ENCODE measurements around the gene CHN2.

Gene CHN2

DNA sequence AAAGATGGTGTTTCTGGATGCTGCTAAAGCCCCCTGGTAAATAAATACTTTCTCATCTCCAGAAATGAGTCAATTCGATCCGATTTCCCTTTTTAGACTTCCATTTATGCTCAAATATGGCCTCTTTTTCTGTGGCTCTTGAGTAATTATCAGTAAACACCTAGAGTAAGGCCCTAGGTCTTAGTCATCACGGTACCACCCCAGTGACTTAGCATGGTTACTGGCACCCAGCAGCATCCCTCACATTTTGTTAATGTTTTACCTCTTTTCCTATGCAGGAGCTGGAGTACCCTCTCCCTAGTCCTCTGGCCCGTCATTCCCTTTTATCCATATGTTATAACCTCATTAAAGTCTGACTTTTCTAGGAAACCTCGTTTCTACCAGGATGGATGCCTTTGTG lies 19.5 kb downstream of the CHN2 start:
- Histone ChIP-seq H3K27me3 (ENCODE audit: control insufficient read depth in 5 of 5, insufficient read depth in 4 of 5, low read length in 5 of 5) (no peaks in the 10 kb centered on the region), H3K4me1 (ENCODE audit: control insufficient read depth in 5 of 5, insufficient read depth in 5 of 5, low read length in 5 of 5) (peaks cover 0 to 10% (median 6%) of the 10 kb centered on the region in 5 donors), H3K4me3 (ENCODE audit: low read depth in 1 of 5, low read length in 5 of 5) (no peak overlapping the region), H3K27ac (ENCODE audit: low read depth, low read length) (no peak overlapping the region), H3K36me3 (ENCODE audit: control insufficient read depth in 5 of 5, insufficient read depth in 5 of 5, low read length in 5 of 5) (no peaks in the 10 kb centered on the region), H3K9ac (ENCODE audit: low read length in 5 of 5) (no peak overlapping the region), H3K9me3 (ENCODE audit: control insufficient read depth in 5 of 5, low read length in 5 of 5) (no peaks in the 10 kb centered on the region)

DNA sequence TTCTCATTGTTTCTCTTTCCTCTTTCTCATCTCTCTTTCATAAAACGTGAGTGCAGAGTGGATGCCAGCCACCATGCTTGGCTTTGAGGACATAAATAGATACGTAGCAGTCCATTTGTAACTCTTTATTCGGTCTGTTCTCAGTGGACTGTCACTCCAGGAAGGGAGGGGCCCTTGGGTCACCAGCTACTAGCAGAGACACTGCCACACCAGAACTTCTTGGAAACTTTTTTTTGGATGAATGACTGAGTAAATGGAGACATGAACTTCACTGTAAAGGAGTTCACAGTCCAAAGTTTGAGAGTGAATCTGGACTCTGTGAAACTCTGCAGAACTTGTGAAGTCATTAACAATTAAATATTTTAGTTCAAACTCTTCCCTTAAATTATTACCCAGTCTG lies 20.2 kb downstream of the CHN2 start:
- no peak overlapping the region for H3K27ac ChIP-seq (ENCODE audit: low read depth, low read length)

DNA sequence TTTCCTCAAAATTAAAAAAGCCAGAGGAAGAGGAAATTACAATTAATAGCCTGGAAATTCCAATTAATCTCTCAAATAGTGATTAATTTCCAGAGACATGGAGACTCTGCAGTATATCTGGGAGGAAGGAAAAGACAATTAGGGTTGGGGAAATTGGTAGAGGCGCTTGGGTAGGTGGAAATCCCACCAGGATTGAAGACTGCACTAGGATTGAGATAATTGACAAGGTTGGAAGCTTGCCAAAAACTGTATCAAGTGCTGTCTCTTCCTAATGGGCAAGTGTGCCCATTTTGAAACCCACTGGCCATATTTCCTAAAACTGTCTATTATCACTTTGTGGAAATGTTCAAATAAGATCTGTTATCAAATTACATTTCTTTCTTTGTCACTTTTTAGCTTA lies 21.6 kb downstream of the CHN2 start:
- Histone ChIP-seq H3K4me3 (ENCODE audit: low read depth in 1 of 5, low read length in 5 of 5) (no peak overlapping the region), H3K36me3 (ENCODE audit: control insufficient read depth in 5 of 5, insufficient read depth in 5 of 5, low read length in 5 of 5) (no peaks in the 10 kb centered on the region)

More for the DNA sequence above, 20.2 kb downstream of the CHN2 start:
- H3K9ac ChIP-seq (ENCODE audit: low read length in 5 of 5) = no peak overlapping the region
- peaks cover 0 to 10% (median 6%) of the 10 kb centered on the region in 5 donors for H3K4me1 ChIP-seq (ENCODE audit: control insufficient read depth in 5 of 5, insufficient read depth in 5 of 5, low read length in 5 of 5)
- no peaks in the 10 kb centered on the region for H3K36me3 ChIP-seq (ENCODE audit: control insufficient read depth in 5 of 5, insufficient read depth in 5 of 5, low read length in 5 of 5)
- no peaks in the 10 kb centered on the region for H3K9me3 ChIP-seq (ENCODE audit: control insufficient read depth in 5 of 5, low read length in 5 of 5)
- no peaks in the 10 kb centered on the region for H3K27me3 ChIP-seq (ENCODE audit: control insufficient read depth in 5 of 5, insufficient read depth in 4 of 5, low read length in 5 of 5)
- H3K4me3 ChIP-seq (ENCODE audit: low read depth in 1 of 5, low read length in 5 of 5) = no peak overlapping the region

DNA sequence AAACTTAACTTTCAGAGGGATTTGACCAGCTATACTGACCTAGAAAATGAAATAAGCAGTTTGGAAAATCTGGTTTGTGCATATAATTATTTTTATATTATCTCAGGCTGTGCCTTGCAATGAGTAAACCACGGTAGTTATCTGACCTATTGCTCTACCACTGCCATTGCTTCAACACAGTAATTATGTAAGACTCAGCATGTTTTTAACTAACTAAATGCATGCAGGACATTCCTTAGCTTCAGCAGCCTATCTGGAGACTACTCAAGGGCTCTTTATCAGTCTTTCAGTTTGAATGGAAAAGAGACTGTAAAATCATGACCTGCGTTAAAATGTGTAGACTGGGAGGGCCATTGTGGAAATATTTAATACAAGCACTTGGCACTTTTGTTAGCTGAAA lies 22.5 kb downstream of the CHN2 start:
- H3K36me3 ChIP-seq (ENCODE audit: control insufficient read depth in 5 of 5, insufficient read depth in 5 of 5, low read length in 5 of 5) = no peaks in the 10 kb centered on the region
- no peaks in the 10 kb centered on the region for H3K27me3 ChIP-seq (ENCODE audit: control insufficient read depth in 5 of 5, insufficient read depth in 4 of 5, low read length in 5 of 5)
- no peak overlapping the region for H3K4me3 ChIP-seq (ENCODE audit: low read depth in 1 of 5, low read length in 5 of 5)
- peaks cover 0 to 10% (median 6%) of the 10 kb centered on the region in 5 donors for H3K4me1 ChIP-seq (ENCODE audit: control insufficient read depth in 5 of 5, insufficient read depth in 5 of 5, low read length in 5 of 5)
- H3K9me3 ChIP-seq (ENCODE audit: control insufficient read depth in 5 of 5, low read length in 5 of 5) = peaks cover 0 to 4% (median 0%) of the 10 kb centered on the region in 5 donors
- no peak overlapping the region for H3K27ac ChIP-seq (ENCODE audit: low read depth, low read length)
- H3K9ac ChIP-seq (ENCODE audit: low read length in 5 of 5) = no peak overlapping the region

More for the DNA sequence above, 21.6 kb downstream of the CHN2 start:
- Histone ChIP-seq H3K27ac (ENCODE audit: low read depth, low read length) (no peak overlapping the region), H3K9me3 (ENCODE audit: control insufficient read depth in 5 of 5, low read length in 5 of 5) (no peaks in the 10 kb centered on the region), H3K27me3 (ENCODE audit: control insufficient read depth in 5 of 5, insufficient read depth in 4 of 5, low read length in 5 of 5) (no peaks in the 10 kb centered on the region), H3K4me1 (ENCODE audit: control insufficient read depth in 5 of 5, insufficient read depth in 5 of 5, low read length in 5 of 5) (peaks cover 0 to 10% (median 6%) of the 10 kb centered on the region in 5 donors), H3K9ac (ENCODE audit: low read length in 5 of 5) (no peak overlapping the region)

DNA sequence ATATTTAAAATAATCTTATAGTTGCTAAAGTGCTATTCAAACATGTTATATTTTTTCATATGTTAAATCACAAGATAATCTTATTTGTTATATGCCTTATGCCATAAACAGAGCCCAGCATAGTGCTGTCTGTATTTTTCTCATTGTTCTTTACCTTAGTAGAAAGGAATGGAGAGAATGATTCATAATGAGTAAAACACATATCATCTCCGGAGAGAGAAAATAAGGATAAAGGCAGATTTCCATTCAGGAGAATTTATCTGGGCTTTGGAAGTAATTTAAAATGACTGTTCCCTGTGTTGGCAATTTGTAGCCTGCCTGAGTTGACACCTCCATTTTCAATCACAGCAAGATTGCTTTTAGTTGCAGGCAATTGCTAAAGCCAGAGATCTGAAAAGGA lies 30.2 kb downstream of the CHN2 start:
- Histone ChIP-seq H3K36me3 (ENCODE audit: control insufficient read depth in 5 of 5, insufficient read depth in 5 of 5, low read length in 5 of 5) (no peaks in the 10 kb centered on the region), H3K4me3 (ENCODE audit: low read depth in 1 of 5, low read length in 5 of 5) (no peak overlapping the region), H3K27ac (ENCODE audit: low read depth, low read length) (no peak overlapping the region), H3K4me1 (ENCODE audit: control insufficient read depth in 5 of 5, insufficient read depth in 5 of 5, low read length in 5 of 5) (no peaks in the 10 kb centered on the region), H3K9ac (ENCODE audit: low read length in 5 of 5) (no peak overlapping the region), H3K27me3 (ENCODE audit: control insufficient read depth in 5 of 5, insufficient read depth in 4 of 5, low read length in 5 of 5) (no peaks in the 10 kb centered on the region), H3K9me3 (ENCODE audit: control insufficient read depth in 5 of 5, low read length in 5 of 5) (peaks cover 0 to 4% (median 0%) of the 10 kb centered on the region in 5 donors)

DNA sequence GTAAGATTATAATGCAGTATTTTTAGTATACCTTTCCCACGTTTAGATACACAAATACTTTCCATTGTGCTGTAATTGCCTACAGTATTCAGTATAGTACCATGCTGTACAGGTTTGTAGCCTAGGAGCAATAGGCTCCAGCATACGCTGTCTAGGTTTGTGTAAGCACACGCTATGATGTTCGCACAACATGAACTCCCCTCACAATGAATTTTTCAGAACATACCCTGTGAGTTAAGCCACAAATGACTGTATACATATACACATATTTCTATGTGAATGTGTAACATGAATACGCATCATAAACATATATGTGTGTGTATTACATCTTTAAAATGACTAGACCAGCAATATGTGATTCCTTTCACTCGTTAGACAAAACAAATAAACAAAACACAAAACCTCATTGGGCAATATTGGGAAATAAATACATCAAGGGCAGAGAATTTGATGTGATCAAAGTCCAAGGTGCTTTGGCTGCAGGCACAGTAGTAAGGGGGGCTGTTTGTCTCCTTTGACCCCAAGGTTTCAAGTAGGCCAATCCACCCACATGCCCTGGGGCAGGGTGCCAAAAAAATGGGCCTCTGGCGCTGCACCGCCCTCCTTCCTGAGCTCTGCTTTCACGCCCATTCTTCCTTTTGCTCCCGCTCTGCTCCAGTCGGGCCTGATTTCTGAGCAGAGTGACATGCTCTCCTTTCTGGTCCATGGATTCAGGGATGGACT lies 33.9 kb downstream of the CHN2 start:
- Histone ChIP-seq H3K4me3 (ENCODE audit: low read depth in 1 of 5, low read length in 5 of 5) (no peak overlapping the region), H3K27ac (ENCODE audit: low read depth, low read length) (no peak overlapping the region), H3K9me3 (ENCODE audit: control insufficient read depth in 5 of 5, low read length in 5 of 5) (no peaks in the 10 kb centered on the region), H3K9ac (ENCODE audit: low read length in 5 of 5) (no peak overlapping the region), H3K27me3 (ENCODE audit: control insufficient read depth in 5 of 5, insufficient read depth in 4 of 5, low read length in 5 of 5) (no peaks in the 10 kb centered on the region), H3K4me1 (ENCODE audit: control insufficient read depth in 5 of 5, insufficient read depth in 5 of 5, low read length in 5 of 5) (no peaks in the 10 kb centered on the region), H3K36me3 (ENCODE audit: control insufficient read depth in 5 of 5, insufficient read depth in 5 of 5, low read length in 5 of 5) (no peaks in the 10 kb centered on the region)

DNA sequence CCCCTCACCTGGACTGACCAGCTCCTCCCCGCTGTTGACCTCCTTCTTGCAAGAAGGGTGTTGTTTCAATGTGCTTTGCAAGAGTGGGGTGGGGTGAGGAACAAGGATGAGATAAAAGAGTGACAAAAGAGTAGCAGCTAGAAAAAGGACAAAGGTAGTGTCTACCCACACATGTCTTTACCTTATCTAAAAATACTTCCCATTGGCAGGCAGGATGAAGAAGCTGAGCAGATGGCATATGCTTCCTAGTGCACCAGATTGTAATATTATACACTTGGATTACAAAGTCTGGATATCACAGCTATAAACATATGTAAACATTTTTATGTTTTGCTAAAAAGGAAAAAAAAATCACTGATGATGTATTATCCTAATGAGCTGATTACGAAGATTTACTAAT lies 34.5 kb downstream of the CHN2 start:
- H3K9ac ChIP-seq (ENCODE audit: low read length in 5 of 5) = no peak overlapping the region
- H3K4me1 ChIP-seq (ENCODE audit: control insufficient read depth in 5 of 5, insufficient read depth in 5 of 5, low read length in 5 of 5) = no peaks in the 10 kb centered on the region
- no peaks in the 10 kb centered on the region for H3K9me3 ChIP-seq (ENCODE audit: control insufficient read depth in 5 of 5, low read length in 5 of 5)
- H3K4me3 ChIP-seq (ENCODE audit: low read depth in 1 of 5, low read length in 5 of 5) = no peak overlapping the region
- no peaks in the 10 kb centered on the region for H3K36me3 ChIP-seq (ENCODE audit: control insufficient read depth in 5 of 5, insufficient read depth in 5 of 5, low read length in 5 of 5)
- H3K27me3 ChIP-seq (ENCODE audit: control insufficient read depth in 5 of 5, insufficient read depth in 4 of 5, low read length in 5 of 5) = no peaks in the 10 kb centered on the region
- no peak overlapping the region for H3K27ac ChIP-seq (ENCODE audit: low read depth, low read length)

DNA sequence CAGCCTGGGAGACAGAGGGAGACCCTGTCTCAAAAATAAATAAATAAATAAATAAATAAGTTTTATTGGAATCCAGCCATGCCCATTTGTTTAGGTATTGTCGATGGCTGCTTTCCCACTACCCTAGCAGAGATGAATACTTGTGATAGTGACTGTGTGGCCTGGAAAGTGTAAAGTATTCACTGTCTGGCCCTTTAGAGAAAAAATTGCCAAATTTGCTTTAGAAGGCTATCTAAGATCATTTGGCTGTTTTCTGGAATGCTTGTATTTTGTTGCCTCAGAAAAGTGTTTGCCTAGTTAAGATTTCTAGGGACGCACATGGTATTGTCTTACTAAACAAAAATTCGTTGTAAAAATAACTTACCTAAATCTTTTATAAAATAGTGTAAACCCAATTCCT lies 35.4 kb downstream of the CHN2 start:
- Histone ChIP-seq H3K9me3 (ENCODE audit: control insufficient read depth in 5 of 5, low read length in 5 of 5) (no peaks in the 10 kb centered on the region), H3K4me1 (ENCODE audit: control insufficient read depth in 5 of 5, insufficient read depth in 5 of 5, low read length in 5 of 5) (no peaks in the 10 kb centered on the region), H3K27ac (ENCODE audit: low read depth, low read length) (no peak overlapping the region), H3K9ac (ENCODE audit: low read length in 5 of 5) (no peak overlapping the region), H3K27me3 (ENCODE audit: control insufficient read depth in 5 of 5, insufficient read depth in 4 of 5, low read length in 5 of 5) (no peaks in the 10 kb centered on the region), H3K36me3 (ENCODE audit: control insufficient read depth in 5 of 5, insufficient read depth in 5 of 5, low read length in 5 of 5) (no peaks in the 10 kb centered on the region), H3K4me3 (ENCODE audit: low read depth in 1 of 5, low read length in 5 of 5) (no peak overlapping the region)

DNA sequence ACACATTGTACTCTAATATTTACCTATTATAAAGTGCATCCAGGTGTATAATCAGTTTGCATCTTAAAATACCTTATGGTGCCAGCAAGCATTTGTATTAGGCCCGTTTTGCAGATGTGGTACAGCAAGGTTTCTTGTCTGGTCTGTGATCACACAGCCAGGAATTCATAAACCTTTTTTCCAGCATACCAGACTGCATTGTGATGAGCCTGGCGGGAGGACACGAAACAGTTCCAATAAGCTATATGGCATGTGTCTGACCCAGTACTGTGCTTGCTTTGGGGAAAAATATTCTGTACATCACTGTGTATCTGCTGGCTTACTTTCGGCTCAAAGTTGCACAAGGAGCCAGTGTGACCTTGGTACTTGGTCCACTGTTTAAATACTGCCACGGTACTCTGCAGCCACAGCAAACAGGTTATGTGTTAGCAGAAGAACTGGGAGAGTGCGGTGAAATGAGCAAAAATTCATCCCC lies 36.3 kb downstream of the CHN2 start:
- no peaks in the 10 kb centered on the region for H3K36me3 ChIP-seq (ENCODE audit: control insufficient read depth in 5 of 5, insufficient read depth in 5 of 5, low read length in 5 of 5)
- H3K9me3 ChIP-seq (ENCODE audit: control insufficient read depth in 5 of 5, low read length in 5 of 5) = no peaks in the 10 kb centered on the region
- H3K9ac ChIP-seq (ENCODE audit: low read length in 5 of 5) = no peak overlapping the region
- H3K4me1 ChIP-seq (ENCODE audit: control insufficient read depth in 5 of 5, insufficient read depth in 5 of 5, low read length in 5 of 5) = no peaks in the 10 kb centered on the region
- no peaks in the 10 kb centered on the region for H3K27me3 ChIP-seq (ENCODE audit: control insufficient read depth in 5 of 5, insufficient read depth in 4 of 5, low read length in 5 of 5)
- no peak overlapping the region for H3K27ac ChIP-seq (ENCODE audit: low read depth, low read length)
- H3K4me3 ChIP-seq (ENCODE audit: low read depth in 1 of 5, low read length in 5 of 5) = no peak overlapping the region

DNA sequence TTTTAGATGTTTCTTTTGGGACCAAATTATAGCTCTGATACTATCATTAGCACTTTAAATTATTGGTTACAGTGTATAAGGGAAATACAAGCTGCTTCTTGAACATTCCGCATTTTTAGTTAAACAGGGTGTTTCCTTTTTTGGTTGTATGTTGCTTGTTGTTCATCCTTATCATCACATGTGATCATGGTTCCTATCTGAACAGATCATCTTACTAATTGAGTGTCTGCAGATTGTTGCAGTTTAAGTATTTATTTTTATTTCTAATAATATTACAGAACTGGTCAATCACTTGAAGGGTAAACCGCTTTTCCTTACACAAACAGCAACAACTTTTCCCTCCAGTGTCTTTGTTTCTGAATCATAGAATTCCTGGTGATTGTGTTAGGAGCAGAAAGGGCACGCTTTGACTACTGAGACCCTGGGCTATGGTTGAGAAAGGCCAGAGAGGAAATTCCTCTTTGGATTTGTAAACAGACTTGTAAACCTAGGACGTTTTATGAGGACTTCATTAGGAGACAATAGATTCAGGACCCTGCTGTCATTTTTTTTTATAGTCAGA lies 37.2 kb downstream of the CHN2 start:
- no peaks in the 10 kb centered on the region for H3K9me3 ChIP-seq (ENCODE audit: control insufficient read depth in 5 of 5, low read length in 5 of 5)
- no peaks in the 10 kb centered on the region for H3K4me1 ChIP-seq (ENCODE audit: control insufficient read depth in 5 of 5, insufficient read depth in 5 of 5, low read length in 5 of 5)
- peak overlapping the region in 1 of 5 donors; percentile 25 for H3K9ac ChIP-seq (ENCODE audit: low read length in 5 of 5)
- no peaks in the 10 kb centered on the region for H3K27me3 ChIP-seq (ENCODE audit: control insufficient read depth in 5 of 5, insufficient read depth in 4 of 5, low read length in 5 of 5)
- H3K27ac ChIP-seq (ENCODE audit: low read depth, low read length) = no peak overlapping the region
- no peak overlapping the region for H3K4me3 ChIP-seq (ENCODE audit: low read depth in 1 of 5, low read length in 5 of 5)
- no peaks in the 10 kb centered on the region for H3K36me3 ChIP-seq (ENCODE audit: control insufficient read depth in 5 of 5, insufficient read depth in 5 of 5, low read length in 5 of 5)
